ENCODE data around the gene SCLT1.
A peak's percentile ranks its signal among the peaks of the same experiment; 100 is the strongest.

Gene SCLT1

DNA sequence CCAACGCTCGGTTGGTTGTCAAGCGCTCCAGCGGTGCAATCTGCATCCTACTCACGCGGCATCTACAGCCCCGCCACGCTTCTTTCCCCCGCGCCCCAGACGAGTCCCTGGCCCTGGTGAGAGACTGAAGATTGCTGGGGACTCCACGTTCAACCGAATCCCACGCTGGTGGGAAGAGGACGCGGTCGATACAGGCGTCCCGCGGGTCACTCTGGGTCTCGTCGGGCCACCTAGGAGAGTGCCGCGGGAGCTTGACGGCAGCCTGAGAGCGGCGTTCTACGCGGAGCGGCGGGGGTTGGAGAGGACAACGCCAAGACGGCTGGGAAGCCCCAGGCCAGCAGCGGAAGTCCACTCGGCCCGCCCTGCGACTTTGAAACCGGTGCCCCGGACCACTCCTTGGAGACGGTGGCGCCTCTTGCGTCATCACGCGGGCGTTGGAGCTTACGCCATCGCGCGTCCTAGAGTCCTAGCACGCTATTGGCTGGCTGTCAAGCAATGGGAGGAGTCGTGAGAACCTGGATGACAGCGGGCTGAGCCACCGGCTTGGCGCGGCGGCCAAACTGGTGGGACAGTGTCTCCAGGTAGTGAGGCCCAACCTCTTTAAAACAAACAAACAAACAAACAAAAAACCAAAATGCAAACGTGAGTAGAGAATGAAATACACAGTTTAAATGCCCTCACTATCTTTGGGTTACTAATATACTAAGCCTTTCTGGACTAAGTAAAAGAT, at the start of gene SCLT1:
SCLT1 (minus strand) TSS at position 349 of the 730 bp plus-strand sequence. CDS start 436 bp downstream, outside the sequence.
- peaks cover 21% of the 10 kb centered on the region for H3K4me1 Mint-ChIP-seq
- peak; percentile 94 for DNase-seq
- peaks cover 14% of the 10 kb centered on the region for H3K36me3 Mint-ChIP-seq (ENCODE audit: low read depth)
- H3K27me3 Mint-ChIP-seq (ENCODE audit: low read depth, poor library complexity): peaks cover 9% of the 10 kb centered on the region
- no peak within 1 kb of the TSS for H3K27ac Mint-ChIP-seq
- TF ChIP-seq, protein P1, sequence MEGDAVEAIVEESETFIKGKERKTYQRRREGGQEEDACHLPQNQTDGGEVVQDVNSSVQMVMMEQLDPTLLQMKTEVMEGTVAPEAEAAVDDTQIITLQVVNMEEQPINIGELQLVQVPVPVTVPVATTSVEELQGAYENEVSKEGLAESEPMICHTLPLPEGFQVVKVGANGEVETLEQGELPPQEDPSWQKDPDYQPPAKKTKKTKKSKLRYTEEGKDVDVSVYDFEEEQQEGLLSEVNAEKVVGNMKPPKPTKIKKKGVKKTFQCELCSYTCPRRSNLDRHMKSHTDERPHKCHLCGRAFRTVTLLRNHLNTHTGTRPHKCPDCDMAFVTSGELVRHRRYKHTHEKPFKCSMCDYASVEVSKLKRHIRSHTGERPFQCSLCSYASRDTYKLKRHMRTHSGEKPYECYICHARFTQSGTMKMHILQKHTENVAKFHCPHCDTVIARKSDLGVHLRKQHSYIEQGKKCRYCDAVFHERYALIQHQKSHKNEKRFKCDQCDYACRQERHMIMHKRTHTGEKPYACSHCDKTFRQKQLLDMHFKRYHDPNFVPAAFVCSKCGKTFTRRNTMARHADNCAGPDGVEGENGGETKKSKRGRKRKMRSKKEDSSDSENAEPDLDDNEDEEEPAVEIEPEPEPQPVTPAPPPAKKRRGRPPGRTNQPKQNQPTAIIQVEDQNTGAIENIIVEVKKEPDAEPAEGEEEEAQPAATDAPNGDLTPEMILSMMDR (IDR thresholded peaks at IDR 0.05): no peak
- H3K9me3 Mint-ChIP-seq: peaks cover 3% of the 10 kb centered on the region
- peak within 1 kb of the TSS; percentile 57 for H3K4me3 Mint-ChIP-seq

DNA sequence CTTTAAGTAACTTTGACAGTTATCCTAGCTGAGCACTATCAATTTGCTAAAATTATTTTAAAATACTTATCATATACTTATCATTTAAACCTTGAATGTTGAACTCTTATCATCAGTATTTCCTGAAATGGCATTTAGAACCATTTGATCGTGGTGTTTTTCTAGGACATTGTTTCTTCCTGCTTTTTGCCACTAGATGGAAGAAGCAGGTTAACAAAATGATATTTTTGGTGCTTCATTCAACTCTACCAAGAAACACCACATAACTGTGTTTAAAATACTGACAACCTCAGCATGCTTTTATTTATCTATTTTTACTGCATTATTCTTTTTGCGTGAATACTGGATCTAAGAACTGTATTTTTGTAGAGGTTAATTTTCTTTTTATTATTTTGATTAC, 47.2 kb upstream of the SCLT1 start:
- Mint-ChIP-seq H3K4me1 (peaks cover 13% of the 10 kb centered on the region), H3K4me3 (no peak overlapping the region), H3K9me3 (no peaks in the 10 kb centered on the region), H3K36me3 (ENCODE audit: low read depth) (no peaks in the 10 kb centered on the region), H3K27me3 (ENCODE audit: low read depth, poor library complexity) (no peaks in the 10 kb centered on the region), H3K27ac (no peak overlapping the region)
- no peak for DNase-seq
- TF ChIP-seq, protein P1 (IDR thresholded peaks at IDR 0.05): no peak

DNA sequence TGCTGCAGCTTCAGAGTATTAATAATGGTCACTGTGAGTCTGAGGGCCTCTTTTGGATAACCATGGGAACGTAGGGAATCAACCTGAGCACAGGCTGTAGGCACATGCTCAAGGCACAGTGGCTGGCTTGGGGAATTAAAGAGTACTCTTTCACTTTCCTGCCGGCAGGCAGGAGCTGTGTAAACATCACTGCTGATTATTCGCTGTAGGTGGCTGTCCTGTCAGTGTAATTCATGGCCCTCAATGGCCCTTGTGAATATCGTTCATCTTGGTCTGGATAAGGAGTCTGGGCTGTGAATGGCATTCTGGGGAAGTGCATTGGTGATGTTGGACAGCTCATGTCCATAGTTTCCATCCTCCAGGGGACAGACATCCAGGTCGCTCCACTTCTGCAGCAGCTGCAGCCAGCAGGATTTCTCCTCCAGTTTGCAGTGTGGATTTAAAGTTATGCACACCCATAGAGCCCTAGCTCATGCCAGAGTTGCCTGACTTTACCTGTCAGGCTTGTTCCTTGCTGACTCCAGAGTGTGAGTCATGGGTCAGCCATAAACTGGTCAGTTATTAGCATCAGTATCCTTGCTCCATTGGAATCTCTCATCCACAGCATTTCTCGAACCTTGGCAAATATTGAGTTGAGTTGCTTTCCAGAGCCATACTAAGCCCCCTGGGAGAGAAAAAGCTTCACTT, 45.6 kb upstream of the SCLT1 start:
- H3K4me1 Mint-ChIP-seq: peaks cover 13% of the 10 kb centered on the region
- H3K27ac Mint-ChIP-seq: no peak overlapping the region
- no peak overlapping the region for H3K4me3 Mint-ChIP-seq
- TF ChIP-seq, protein P1 (IDR thresholded peaks at IDR 0.05): no peak
- no peaks in the 10 kb centered on the region for H3K9me3 Mint-ChIP-seq
- no peak for DNase-seq
- no peaks in the 10 kb centered on the region for H3K36me3 Mint-ChIP-seq (ENCODE audit: low read depth)
- no peaks in the 10 kb centered on the region for H3K27me3 Mint-ChIP-seq (ENCODE audit: low read depth, poor library complexity)

DNA sequence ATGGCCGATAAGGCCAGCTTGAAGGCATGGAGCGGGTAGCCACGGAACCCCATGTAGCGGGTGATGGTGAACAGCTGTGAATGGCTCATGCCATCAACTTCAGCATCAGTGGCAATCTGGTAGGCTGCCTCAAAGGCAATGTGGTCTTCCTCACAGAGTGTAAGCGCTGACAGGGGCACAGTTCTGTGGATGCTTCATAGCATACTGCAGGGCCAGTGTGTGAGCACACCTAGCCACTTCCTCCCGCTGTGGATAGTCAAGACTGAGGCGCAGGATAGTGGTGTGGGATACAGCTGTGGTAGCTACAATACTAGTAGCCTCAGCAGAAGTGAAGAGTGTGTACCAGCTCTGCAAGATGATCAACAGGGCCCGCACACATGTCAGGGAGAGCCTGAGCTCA, 43.1 kb upstream of the SCLT1 start:
- TF ChIP-seq, protein P1 (IDR thresholded peaks at IDR 0.05): no peak
- H3K27ac Mint-ChIP-seq: no peak overlapping the region
- H3K9me3 Mint-ChIP-seq: peaks cover 5% of the 10 kb centered on the region
- peaks cover 13% of the 10 kb centered on the region for H3K4me1 Mint-ChIP-seq
- no peak for DNase-seq
- no peak overlapping the region for H3K4me3 Mint-ChIP-seq
- no peaks in the 10 kb centered on the region for H3K36me3 Mint-ChIP-seq (ENCODE audit: low read depth)
- H3K27me3 Mint-ChIP-seq (ENCODE audit: low read depth, poor library complexity): peaks cover 4% of the 10 kb centered on the region

DNA sequence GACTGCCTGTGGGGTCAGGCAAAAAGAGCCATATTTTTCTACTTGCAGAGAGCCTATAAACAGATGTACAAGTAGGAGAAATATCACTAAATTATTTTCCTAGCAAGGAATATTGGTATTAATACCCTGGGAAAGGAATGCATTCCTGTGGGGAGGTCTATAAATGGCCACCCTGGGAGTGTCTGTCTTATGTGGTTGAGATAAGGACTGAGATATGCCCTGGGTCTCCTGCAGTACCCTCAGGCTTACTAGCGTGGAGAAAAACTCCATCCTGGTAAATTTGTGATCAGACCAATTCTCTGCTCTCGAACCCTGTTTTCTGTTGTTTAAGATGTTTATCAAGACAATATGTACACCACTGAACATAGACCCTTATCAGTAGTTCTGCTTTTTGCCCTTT, 38.0 kb upstream of the SCLT1 start:
- H3K4me3 Mint-ChIP-seq: no peak overlapping the region
- peaks cover 8% of the 10 kb centered on the region for H3K9me3 Mint-ChIP-seq
- TF ChIP-seq, protein P1 (IDR thresholded peaks at IDR 0.05): no peak
- H3K27ac Mint-ChIP-seq: no peak overlapping the region
- peaks cover 4% of the 10 kb centered on the region for H3K27me3 Mint-ChIP-seq (ENCODE audit: low read depth, poor library complexity)
- H3K36me3 Mint-ChIP-seq (ENCODE audit: low read depth): no peaks in the 10 kb centered on the region
- no peak for DNase-seq
- no peaks in the 10 kb centered on the region for H3K4me1 Mint-ChIP-seq

Data from nephron progenitor cell (in vitro differentiated cells).